Measurements from ENCODE around the gene LRRC28.

LRRC28 gene

GRCh38 chr15:99424978-99425656 lies 173.8 kb downstream of the LRRC28 start:
- DNase-seq, result no peak

DNA sequence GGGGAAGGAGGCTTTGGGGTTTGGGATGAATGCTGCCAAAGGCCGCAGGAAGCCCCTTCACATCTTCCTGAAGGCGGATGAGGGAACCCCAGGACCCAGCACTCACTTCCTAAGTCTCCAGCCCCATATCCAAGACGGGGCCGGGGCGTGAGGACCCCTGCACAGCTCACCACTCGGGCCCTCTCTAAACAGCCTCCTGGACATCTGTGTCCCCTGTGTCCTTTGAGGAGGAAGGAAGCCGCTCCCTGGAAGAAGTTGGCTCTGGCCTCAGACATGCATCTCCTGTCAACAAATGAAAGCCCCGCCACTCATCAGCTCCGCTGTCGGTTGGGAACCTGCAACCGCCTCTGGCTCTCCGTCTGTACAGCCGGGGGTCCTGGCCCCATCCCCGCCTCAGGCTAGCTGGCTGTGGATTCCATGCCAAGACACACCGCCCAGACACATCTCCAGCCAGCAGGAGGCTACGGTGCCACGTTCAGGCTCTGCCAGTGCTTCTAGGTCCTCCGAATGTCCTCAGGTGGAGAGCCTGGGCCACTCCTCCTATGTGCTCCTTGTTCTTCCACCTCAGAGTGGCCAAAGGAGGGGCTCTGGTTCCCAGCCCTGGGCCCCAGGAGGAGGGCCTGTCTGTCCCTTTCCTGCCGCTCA lies 174.5 kb downstream of the LRRC28 start:
- no peak for DNase-seq

- DNase-seq, result no peak
These were observed 175.3 kb downstream of the LRRC28 start for GRCh38 chr15:99426431-99427105.

- no peak for DNase-seq
These were observed 175.9 kb downstream of the LRRC28 start for GRCh38 chr15:99427210-99427609.

- DNase-seq, result no peak
These were observed 176.5 kb downstream of the LRRC28 start for GRCh38 chr15:99427668-99428361.

DNA sequence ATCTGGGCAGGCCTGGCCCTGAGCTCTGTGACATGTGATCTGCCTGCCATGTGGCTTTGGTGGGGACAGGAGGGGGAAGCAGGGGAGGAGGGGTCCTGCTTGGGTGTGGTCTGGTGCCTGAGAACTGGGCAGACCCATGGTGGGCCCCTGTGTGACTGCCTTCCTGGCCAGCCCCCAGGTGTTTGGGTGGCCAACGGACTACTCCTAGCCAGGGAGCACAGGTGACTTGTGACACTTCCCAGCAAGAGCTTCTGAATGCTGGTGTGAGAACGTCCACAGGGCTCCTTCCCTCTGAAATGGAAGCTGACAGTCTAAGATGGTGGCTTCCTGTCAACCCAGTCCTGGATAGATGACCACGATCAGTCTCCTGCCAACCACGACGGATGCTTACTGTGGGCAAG lies 178.4 kb downstream of the LRRC28 start:
- no peak for DNase-seq

DNA sequence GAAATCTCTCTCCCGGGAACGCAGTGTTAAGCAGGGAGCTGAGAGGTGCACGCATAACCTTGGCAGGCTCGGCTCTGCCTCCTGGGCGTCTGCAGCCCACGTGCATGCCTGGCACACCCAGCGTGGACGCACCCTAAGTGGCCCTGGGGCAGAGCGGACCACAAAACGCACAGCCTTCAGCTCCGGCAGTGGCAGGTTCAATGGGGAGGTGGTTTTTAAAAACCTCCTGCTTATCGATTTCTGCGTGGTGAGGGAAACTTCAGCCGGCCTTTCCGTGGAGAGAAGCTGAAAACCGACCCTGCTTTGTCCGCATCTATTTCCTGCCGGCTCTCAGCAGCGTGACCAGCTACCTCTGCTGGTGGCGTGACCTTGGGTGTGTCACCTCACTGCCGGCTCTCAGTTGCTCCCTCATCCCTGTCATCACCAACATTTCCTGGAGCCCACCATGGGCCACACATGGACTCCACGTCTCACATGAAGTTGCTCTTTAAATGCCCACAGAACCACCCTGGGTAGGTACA lies 179.7 kb downstream of the LRRC28 start:
- DNase-seq, result no peak

- no peak for DNase-seq
These were observed 180.4 kb downstream of the LRRC28 start for GRCh38 chr15:99431661-99432091.

DNA sequence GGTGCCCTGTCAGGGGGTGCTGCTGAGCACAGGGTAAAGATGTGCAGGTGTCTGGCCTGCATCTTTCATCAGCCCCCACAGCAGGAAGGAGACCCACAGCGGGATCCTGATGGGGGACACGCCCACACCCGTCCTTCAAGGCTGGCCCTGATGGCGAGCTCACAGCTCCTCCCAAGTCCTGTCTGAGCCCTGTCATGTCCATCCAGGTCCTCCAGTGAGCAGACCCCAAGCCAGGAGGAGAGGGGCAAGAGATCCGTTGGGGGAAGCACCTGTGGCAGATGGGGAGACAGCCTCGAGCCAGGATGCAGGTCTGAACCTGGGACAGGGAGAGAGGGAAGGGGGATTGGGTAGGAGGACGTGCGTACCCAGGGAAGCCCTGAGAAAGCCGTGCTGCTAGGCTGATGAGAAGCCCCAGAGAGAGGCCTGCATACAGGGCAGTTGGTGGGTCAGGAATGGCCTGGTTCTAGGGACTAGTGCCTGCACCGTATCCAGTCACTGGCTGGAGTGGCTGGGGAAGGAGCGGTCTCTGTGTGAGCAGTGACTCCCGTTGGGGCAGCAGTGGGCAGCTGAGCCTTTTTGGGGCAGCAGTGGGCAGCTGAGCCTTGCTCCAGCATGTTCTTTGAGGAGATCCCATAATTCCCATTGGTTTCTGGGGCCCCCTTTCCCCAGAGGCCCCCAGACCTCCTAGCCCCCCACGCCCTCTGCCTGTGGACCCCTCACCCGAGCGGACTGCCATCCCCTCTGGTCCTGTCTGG lies 181.2 kb downstream of the LRRC28 start:
- no peak for DNase-seq

DNA sequence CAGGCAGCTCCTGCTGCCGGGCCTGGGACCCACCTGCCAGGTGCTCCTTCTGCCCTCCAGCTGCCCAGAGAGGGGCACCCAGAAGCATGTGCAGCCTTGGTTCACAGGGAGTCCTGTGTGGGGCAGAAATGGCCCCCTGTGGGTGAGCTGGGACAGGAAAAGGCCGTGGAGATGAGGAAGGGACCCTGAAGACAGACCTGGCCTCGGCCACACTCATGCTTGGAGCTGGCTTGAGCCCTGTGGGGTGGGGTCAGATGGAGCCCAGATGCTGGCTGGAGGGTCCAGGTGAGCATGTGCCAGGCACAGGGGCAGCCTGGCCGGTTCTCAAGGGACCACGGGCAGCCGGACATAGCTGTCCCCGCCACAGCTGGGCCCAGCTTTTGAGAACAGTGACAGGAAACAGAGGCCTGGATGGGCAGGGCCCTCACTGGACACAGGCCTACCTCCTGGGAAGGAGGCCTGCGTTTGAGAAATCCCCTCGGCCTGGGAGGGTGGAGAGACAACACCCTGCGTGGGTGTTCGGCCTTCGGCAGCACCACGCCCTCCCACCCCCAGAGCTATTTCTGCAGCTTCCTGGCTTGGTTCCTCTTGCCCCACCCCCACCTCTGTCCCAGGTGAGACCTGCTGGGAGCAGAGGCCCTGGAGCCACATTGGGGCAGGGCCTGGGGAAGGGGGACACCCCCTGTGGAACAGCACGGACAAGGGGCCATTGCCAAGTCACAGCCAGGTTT lies 181.9 kb downstream of the LRRC28 start:
- no peak for DNase-seq

DNA sequence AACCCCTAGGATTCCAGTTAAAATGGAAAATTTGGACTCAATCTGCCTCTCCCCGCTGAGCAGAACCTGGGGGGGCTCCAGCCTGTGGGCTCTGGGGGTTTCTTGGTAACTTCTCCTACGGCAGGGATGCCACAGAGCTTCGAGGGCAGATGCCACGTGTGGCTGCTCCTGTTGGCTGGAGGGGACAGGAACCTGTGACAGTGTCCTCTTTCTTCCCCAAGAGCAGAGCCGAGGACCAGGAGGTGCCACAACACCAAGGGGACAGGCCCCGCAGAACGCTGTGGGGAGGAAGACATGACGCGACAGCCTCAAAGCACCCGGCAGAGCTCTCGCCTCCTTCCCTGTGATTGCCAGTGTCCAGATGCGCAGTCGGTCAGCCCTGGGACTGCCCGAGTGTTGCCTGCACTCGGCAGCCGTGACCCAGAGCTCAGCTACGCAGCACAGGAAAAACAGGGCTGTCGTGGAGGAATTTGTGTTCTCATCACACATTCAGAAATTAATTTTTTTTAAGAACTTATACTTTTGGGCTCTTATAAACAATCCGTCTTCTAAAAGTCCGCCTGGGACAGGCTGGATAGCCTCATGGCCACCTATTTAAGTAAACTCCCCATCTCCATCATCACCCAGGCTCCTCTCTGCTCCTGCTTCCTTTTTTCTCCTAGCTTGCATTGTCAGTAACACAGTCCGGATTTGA lies 182.6 kb downstream of the LRRC28 start:
- DNase-seq, result no peak

DNA sequence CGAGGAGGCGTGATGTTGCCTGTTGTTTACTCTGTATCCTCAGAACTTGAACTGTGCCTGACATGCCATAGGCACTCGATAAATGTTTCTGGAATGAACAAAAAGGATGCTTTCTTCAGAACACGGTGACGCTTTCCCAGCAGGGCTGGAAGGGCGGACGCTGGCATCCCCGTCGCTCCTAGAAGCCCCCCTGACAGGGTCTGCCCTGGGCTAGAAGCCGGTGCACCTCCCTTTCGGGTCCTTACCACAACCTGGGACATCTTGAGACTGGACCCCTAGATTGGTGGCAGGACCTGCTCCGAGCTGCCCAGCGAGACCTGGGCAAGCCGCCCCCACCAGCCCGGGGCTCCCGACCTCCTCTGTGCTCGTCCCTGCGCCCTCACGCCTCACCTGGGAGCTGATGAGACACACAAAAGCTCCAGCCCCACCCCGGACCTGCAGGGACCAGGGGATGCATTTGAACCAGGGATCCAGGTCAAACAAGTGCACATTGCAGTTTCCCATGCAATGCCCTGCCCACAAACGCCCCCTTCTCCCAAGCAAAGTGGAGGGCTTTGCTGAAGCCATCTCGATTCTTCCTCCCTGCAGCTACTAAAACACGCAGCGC lies 183.3 kb downstream of the LRRC28 start:
- no peak for DNase-seq

- no peak for DNase-seq
These were observed 183.9 kb downstream of the LRRC28 start for GRCh38 chr15:99435113-99435695.

DNA sequence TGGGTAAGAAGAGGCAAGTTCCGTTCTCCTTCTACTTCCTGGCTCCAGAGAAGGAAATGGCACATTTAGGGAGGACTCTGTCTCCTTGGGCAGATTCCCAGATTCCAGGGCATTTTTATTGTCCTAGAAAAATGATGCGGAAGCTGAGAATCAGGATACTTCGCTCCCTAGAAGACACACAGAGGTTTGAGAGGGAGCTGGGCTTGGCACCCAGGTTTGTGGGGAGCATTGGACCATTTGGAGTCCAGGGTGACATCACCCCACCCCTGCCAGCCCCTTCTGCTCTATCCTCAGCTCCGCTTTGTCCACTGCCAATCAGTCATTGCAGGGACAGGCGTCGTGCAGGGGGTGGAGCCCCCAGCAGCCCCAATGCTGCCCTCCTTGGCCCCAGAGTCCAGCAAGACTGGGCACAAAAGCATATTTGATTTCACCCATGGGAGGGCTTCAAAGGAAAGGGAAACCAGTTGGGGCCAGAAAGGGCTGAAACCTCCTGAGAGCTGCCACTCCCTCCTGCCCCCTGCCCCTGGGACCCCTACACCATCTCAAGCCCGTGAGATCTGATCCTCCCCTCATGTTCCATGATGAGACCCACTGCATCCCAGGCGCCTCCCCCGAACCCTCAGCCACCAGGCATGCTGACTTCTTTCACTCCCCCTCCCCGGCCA lies 184.7 kb downstream of the LRRC28 start:
- DNase-seq, result no peak

- DNase-seq, result no peak
These were observed 185.4 kb downstream of the LRRC28 start for GRCh38 chr15:99436542-99437314.

DNA sequence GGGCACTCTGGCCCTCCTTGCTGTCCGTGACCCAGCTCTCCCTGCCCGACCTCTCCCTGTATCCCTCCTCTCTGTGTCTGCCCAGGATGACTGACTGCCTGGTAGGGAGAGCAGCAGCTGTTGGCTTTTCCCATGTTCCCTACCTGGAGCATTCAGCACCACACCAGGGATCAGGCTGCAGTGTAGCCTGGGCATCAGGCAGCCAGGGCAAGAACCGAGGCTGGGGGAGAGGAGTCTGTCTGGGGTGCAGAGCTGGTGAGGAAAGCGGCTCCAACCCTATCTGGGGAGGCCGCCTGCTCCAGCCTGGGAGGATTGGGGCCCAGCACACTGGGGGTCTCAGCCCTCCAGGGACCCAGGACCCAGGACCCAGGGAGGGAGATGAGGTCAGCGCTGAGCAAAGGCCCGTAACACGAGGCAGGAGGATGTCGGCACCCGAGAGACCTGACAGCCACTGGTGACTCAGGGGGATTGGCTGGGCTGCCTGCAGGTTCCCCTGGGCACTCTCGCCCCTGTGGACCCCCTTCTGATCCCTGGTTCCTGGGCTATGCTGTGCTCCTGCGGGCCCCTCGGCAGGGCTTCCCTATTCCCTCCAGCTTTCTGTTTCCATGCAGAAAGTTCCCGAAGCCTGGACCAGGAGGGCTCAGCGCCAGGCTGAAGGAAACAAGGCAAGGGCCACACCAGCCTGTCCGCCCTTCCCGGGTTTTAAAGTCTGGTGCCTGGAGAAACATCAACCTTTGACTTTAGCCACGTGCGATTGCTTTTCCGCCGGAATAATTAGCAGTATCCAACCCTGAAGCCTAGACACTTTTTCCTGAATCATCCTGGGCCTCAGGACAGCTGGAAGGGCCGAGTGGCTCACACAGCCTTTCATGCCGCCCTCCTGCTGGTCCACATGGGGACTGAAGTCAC lies 186.3 kb downstream of the LRRC28 start:
- DNase-seq, result no peak

DNA sequence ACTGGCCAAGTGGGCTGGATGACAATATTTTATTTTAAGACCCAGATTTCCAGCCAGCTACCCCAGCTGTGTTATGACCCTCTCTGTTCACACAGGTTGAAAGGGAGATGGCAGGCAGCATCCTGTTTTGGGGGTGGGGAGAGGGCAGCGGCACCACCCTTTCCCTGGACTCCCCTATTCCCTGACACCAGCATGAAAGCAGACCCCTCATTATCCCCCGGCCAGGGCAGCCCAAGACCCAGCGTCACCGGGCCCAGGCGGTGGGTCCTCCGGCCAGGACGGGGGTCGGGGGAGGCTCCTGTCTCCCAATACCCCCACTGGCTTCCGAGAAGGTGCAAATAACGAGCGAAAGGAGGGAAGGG lies 186.9 kb downstream of the LRRC28 start:
- DNase-seq, result no peak

Measured in NCI-H187 treated with DMSO at 0.1 percent for 48 hours (cell line).